Neural progenitor cell (in vitro differentiated cells): Measurements from ENCODE around the gene SIRPB1. TPM values are rescaled to one million over a fixed set of nuclear protein-coding genes. Genes with fewer than 3 reads are reported as not detected.
A peak's percentile ranks its signal among the peaks of the same experiment; 100 is the strongest.

ENCODE experiments used
- DNase-seq: peaks from one replicate; pipeline ENCODE4 v3.0.0-alpha.2; 2016; ENCODE audit warnings: low spot score
- H2AFZ ChIP-seq: fragments of 200-600 bp; sonication (generic); replicated peaks from 2 replicates; pipeline ENCODE4 v1.6.1; 2016; ENCODE audit warnings: antibody characterized with exemption
- H3F3A ChIP-seq: fragments of 200-600 bp; sonication (generic); 2 replicates; pipeline ENCODE4 v1.6.1; 2016; ENCODE audit warnings: antibody characterized with exemption, low read depth
- H3K27ac ChIP-seq: fragments of 200-600 bp; sonication (generic); 2 replicates; pipeline ENCODE4 v1.5.1; 2016; ENCODE audit warnings: mild to moderate bottlenecking
- H3K27me3 ChIP-seq: fragments of 200-600 bp; sonication (generic); 2 replicates; pipeline ENCODE4 v1.6.1; 2016; ENCODE audit warnings: mild to moderate bottlenecking, moderate library complexity
- H3K36me3 ChIP-seq: fragments of 200-600 bp; sonication (generic); 2 replicates; pipeline ENCODE4 v1.5.1; 2016
- H3K4me1 ChIP-seq: fragments of 200-600 bp; sonication (generic); 2 replicates; pipeline ENCODE4 v1.6.1; 2016; ENCODE audit warnings: mixed run types
- H3K4me2 ChIP-seq: fragments of 200-600 bp; sonication (generic); 2 replicates; pipeline ENCODE4 v1.6.1; 2016
- H3K4me3 ChIP-seq: fragments of 200-600 bp; sonication (generic); 2 replicates; pipeline ENCODE4 v1.5.1; 2016
- H3K79me2 ChIP-seq: fragments of 200-600 bp; sonication (generic); 2 replicates; pipeline ENCODE4 v1.6.1; 2016; ENCODE audit warnings: low read depth
- H3K9ac ChIP-seq: fragments of 200-600 bp; sonication (generic); 2 replicates; pipeline ENCODE4 v1.6.1; 2016
- H3K9me3 ChIP-seq: fragments of 200-600 bp; sonication (generic); 2 replicates; pipeline ENCODE4 v1.5.1; 2016; ENCODE audit warnings: low read depth
- H4K20me1 ChIP-seq: fragments of 200-600 bp; sonication (generic); 2 replicates; pipeline ENCODE4 v1.6.1; 2016; ENCODE audit warnings: low read depth
- H3K27ac Mint-ChIP-seq: 3 replicates; pipeline ENCODE4 v1.8.0; 2021; ENCODE audit warnings: mixed read lengths
- H3K27me3 Mint-ChIP-seq: 2 replicates; pipeline ENCODE4 v1.8.0; 2022; ENCODE audit warnings: low read depth, mild to moderate bottlenecking, inconsistent platforms, moderate library complexity, mixed read lengths; ENCODE audit not compliant: insufficient read depth
- H3K36me3 Mint-ChIP-seq: 3 replicates; pipeline ENCODE4 v1.8.0; 2021; ENCODE audit warnings: mixed read lengths
- H3K4me1 Mint-ChIP-seq: 3 replicates; pipeline ENCODE4 v1.8.0; 2021; ENCODE audit warnings: mixed read lengths
- H3K4me3 Mint-ChIP-seq: 3 replicates; pipeline ENCODE4 v1.8.0; 2021; ENCODE audit warnings: mild to moderate bottlenecking, moderate library complexity, mixed read lengths
- H3K9me3 Mint-ChIP-seq: 3 replicates; pipeline ENCODE4 v1.8.0; 2020; ENCODE audit warnings: mixed read lengths
- CTCF ChIP-seq: fragments of 200-600 bp; sonication (generic); IDR thresholded peaks from 2 replicates; pipeline ENCODE4 v1.5.1; 2017; ENCODE audit warnings: antibody characterized with exemption, mild to moderate bottlenecking
- EZH2 ChIP-seq: fragments of 200-600 bp; sonication (generic); IDR thresholded peaks from 2 replicates; pipeline ENCODE4 v1.6.1; 2017; ENCODE audit warnings: antibody characterized with exemption, mild to moderate bottlenecking, moderate library complexity
- EZH2phosphoT487 ChIP-seq: fragments of 200-600 bp; sonication (generic); IDR thresholded peaks from 2 replicates; pipeline ENCODE4 v1.6.1; 2017; ENCODE audit warnings: antibody characterized with exemption
- total RNA-seq: library from RNA; depleted of rRNA; stranded (reverse); fragments of >200 nt; gene quantifications from 2 replicates; pipeline ENCODE4 v1.2.3, GENCODE V29; 2015; ENCODE audit warnings: low replicate concordance

Gene SIRPB1
- 0.62 TPM in 1 of 2 replicates, not detected in the other for total RNA-seq

- H3K27ac ChIP-seq: no peak within 1 kb of the TSS
- H3F3A ChIP-seq: no peaks in the 10 kb centered on the region
- Mint-ChIP-seq H3K27me3 (peaks cover 3% of the 10 kb centered on the region), H3K36me3 (no peaks in the 10 kb centered on the region), H3K9me3 (peaks cover 6% of the 10 kb centered on the region), H3K4me3 (no peak within 1 kb of the TSS), H3K27ac (no peak within 1 kb of the TSS), H3K4me1 (peaks cover 3% of the 10 kb centered on the region)
- H3K36me3 ChIP-seq: no peaks in the 10 kb centered on the region
- no peak within 1 kb of the TSS for H2AFZ ChIP-seq
- DNase-seq: no peak
- H3K4me3 ChIP-seq: no peak within 1 kb of the TSS
- H3K79me2 ChIP-seq: no peaks in the 10 kb centered on the region
- H3K9ac ChIP-seq: no peak within 1 kb of the TSS
- H3K4me1 ChIP-seq: no peaks in the 10 kb centered on the region
- H3K9me3 ChIP-seq: no peaks in the 10 kb centered on the region
- H3K4me2 ChIP-seq: no peak within 1 kb of the TSS
- no peak for TF ChIP-seq EZH2phosphoT487
- TF ChIP-seq EZH2: no peak
- no peaks in the 10 kb centered on the region for H4K20me1 ChIP-seq
- peaks cover 5% of the 10 kb centered on the region for H3K27me3 ChIP-seq
Measured at GRCh38 chr20:1619861-1620444, at the start of gene SIRPB1. TSS of gene SIRPB1 (minus strand) at chr20:1620009. CDS start at chr20:1619944, 65 bp downstream.

DNA sequence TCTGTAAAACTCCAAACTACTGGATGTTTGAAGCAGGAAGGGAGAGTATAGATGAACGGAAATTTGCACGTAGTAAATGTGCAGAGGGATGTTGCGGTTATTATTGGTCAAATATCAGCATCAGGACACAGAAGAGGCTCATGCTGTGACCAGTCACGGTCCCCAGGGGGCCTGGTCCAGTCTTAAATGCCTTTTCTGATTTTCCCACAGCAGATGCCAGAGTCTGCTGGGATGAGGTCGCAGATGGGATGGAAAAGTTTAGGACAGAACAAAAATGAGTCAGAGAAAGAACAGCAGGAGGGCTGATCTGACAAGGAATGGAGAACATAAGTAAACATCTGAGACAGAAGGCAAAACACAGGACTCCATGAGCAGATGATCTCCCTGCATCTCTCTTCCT lies 49.5 kb upstream of the SIRPB1 start:
- H3K27ac Mint-ChIP-seq: peak overlapping the region; percentile 88
- no peak overlapping the region for H2AFZ ChIP-seq
- no peaks in the 10 kb centered on the region for H3K79me2 ChIP-seq
- no peak for TF ChIP-seq CTCF
- TF ChIP-seq EZH2: no peak
- TF ChIP-seq EZH2phosphoT487: no peak
- H3F3A ChIP-seq: peaks cover 16% of the 10 kb centered on the region
- no peaks in the 10 kb centered on the region for H3K36me3 ChIP-seq
- H3K9me3 Mint-ChIP-seq: peaks cover 2% of the 10 kb centered on the region
- peaks cover 9% of the 10 kb centered on the region for H3K27me3 Mint-ChIP-seq
- peaks cover 17% of the 10 kb centered on the region for H3K4me1 ChIP-seq
- H3K4me3 Mint-ChIP-seq: peak overlapping the region; percentile 5
- peaks cover 6% of the 10 kb centered on the region for H4K20me1 ChIP-seq
- H3K27ac ChIP-seq: no peak overlapping the region
- H3K36me3 Mint-ChIP-seq: no peaks in the 10 kb centered on the region
- peaks cover 21% of the 10 kb centered on the region for H3K4me1 Mint-ChIP-seq
- H3K27me3 ChIP-seq: peaks cover 63% of the 10 kb centered on the region
- DNase-seq: no peak
- no peak overlapping the region for H3K4me2 ChIP-seq
- no peaks in the 10 kb centered on the region for H3K9me3 ChIP-seq
- H3K9ac ChIP-seq: no peak overlapping the region
- no peak overlapping the region for H3K4me3 ChIP-seq

- no peak overlapping the region for H3K27ac Mint-ChIP-seq
- H3K79me2 ChIP-seq: no peaks in the 10 kb centered on the region
- H3K9me3 Mint-ChIP-seq: peaks cover 2% of the 10 kb centered on the region
- no peak for DNase-seq
- H3K9ac ChIP-seq: no peak overlapping the region
- no peak overlapping the region for H3K4me3 ChIP-seq
- H4K20me1 ChIP-seq: no peaks in the 10 kb centered on the region
- no peaks in the 10 kb centered on the region for H3K36me3 ChIP-seq
- no peak overlapping the region for H3K4me2 ChIP-seq
- H3K27ac ChIP-seq: no peak overlapping the region
- H3K9me3 ChIP-seq: no peaks in the 10 kb centered on the region
- no peak overlapping the region for H3K4me3 Mint-ChIP-seq
- no peaks in the 10 kb centered on the region for H3K36me3 Mint-ChIP-seq
- H3F3A ChIP-seq: no peaks in the 10 kb centered on the region
- TF ChIP-seq EZH2 (no peak), CTCF (no peak), EZH2phosphoT487 (no peak)
- H2AFZ ChIP-seq: no peak overlapping the region
- peaks cover 9% of the 10 kb centered on the region for H3K27me3 Mint-ChIP-seq
- no peaks in the 10 kb centered on the region for H3K4me1 ChIP-seq
- H3K4me1 Mint-ChIP-seq: peaks cover 18% of the 10 kb centered on the region
- H3K27me3 ChIP-seq: peaks cover 53% of the 10 kb centered on the region
Measured at GRCh38 chr20:1667502-1668085, 47.8 kb upstream of the SIRPB1 start.

- Mint-ChIP-seq H3K9me3 (peaks cover 2% of the 10 kb centered on the region), H3K27ac (no peak overlapping the region), H3K4me1 (peaks cover 18% of the 10 kb centered on the region), H3K27me3 (peaks cover 9% of the 10 kb centered on the region), H3K4me3 (no peak overlapping the region), H3K36me3 (no peaks in the 10 kb centered on the region)
- H4K20me1 ChIP-seq: no peaks in the 10 kb centered on the region
- no peaks in the 10 kb centered on the region for H3F3A ChIP-seq
- no peak overlapping the region for H3K4me3 ChIP-seq
- peaks cover 49% of the 10 kb centered on the region for H3K27me3 ChIP-seq
- no peak for DNase-seq
- H3K9ac ChIP-seq: no peak overlapping the region
- no peaks in the 10 kb centered on the region for H3K4me1 ChIP-seq
- TF ChIP-seq CTCF (no peak), EZH2phosphoT487 (no peak), EZH2 (no peak)
- no peaks in the 10 kb centered on the region for H3K9me3 ChIP-seq
- no peak overlapping the region for H2AFZ ChIP-seq
- H3K4me2 ChIP-seq: no peak overlapping the region
- H3K36me3 ChIP-seq: no peaks in the 10 kb centered on the region
- H3K79me2 ChIP-seq: no peaks in the 10 kb centered on the region
- H3K27ac ChIP-seq: no peak overlapping the region
Measured at GRCh38 chr20:1666802-1667201, 47.0 kb upstream of the SIRPB1 start.
